ENCODE measurements around the gene ZNF620.

GRCh38 chr3:40518848-40519247, 13.0 kb downstream of the ZNF620 start:
- TF ChIP-seq EZH2 (IDR thresholded peaks at IDR 0.05; ENCODE audit: insufficient read depth, poor library complexity, severe bottlenecking): no peak
- TF ChIP-seq EZH2phosphoT487 (IDR thresholded peaks at IDR 0.05; ENCODE audit: insufficient read depth, low read depth): no peak

Measured in GM23248 (cell line).